ENCODE data around the gene DEGS2.

Gene DEGS2

GRCh38 chr14:100148837-100149731, 10.4 kb downstream of the DEGS2 start:
- DNase-seq (ENCODE audit: low read depth) = no peak

GRCh38 chr14:100147691-100148464, 11.6 kb downstream of the DEGS2 start:
- no peak for DNase-seq (ENCODE audit: low read depth)

DNA sequence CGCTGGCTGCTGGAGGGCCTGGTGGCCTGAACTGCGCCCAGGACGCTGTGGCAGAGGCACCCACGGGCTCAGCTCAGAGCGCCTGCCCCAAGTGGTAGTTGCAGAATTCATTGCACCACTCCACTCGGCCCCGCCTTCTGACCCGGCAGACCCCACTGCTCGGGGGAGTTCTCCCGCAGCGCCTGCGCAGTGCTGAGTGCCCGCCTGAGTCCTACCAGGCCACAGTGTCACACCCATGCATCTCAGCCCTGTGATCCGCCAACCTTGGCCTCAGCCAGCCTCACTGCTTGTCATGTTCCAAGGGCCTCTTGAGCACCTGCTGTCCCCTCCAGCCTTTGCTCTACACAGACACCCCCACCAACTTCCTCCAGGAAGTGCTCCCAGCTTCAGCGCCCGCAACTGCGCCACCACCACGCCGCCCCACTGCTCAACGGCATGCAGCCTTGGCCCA, 12.2 kb downstream of the DEGS2 start:
- DNase-seq (ENCODE audit: low read depth) = peak; percentile 46

- DNase-seq (ENCODE audit: low read depth) = no peak
Observed at GRCh38 chr14:100146531-100147091, 12.8 kb downstream of the DEGS2 start.

- DNase-seq (ENCODE audit: low read depth) = no peak
Observed at GRCh38 chr14:100145682-100146464, 13.6 kb downstream of the DEGS2 start.

DNA sequence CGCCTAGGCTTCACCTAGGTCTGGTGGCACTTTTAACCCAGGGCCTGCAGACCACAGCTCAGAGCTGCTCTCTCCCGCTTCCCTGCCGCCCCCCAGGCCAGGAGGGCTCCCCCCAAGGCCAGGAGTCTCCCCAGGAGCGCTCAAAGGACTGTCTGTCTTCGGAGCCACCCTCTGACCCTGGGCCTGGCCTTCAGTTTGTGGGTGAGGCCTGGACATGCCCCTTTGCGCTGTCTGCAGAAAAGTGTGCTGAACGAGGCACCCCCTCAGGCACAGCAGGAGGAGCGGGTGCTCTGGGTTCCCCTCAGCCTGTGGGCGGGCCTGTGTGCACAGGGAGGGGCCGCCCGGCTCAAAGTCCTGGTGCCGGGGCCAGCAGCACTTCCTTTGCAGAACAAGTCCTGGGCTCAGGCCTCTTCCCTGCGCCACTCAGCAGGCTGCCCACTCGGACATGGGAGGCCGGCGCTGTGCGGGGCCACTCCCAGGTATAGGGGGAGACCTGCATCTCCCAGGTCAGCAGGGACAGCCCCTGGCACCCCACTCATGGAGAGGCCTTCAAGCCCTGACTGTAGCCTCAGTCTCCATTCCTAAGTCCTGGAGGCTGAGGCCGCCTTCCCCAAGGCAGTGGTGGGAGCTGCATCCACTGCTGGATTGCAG, 14.3 kb downstream of the DEGS2 start:
- DNase-seq (ENCODE audit: low read depth) = no peak

DNA sequence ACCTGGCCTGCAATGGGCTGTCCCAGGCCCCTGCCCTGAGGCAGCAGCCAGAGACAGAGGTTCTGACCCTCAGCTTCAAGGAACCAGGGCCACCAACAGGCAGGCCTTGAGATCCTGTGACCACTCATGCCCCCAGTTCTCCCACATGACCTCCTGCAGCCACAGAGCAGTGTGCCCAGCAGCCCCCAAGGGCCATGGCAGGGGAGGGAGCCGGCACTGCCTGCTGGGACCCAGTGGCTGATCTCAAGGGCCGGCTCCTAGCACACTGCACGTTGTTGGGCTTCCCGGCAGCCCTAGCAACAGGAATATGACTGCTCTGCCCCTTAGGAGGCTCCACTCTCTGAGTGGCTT, 14.8 kb downstream of the DEGS2 start:
- no peak for DNase-seq (ENCODE audit: low read depth)

DNA sequence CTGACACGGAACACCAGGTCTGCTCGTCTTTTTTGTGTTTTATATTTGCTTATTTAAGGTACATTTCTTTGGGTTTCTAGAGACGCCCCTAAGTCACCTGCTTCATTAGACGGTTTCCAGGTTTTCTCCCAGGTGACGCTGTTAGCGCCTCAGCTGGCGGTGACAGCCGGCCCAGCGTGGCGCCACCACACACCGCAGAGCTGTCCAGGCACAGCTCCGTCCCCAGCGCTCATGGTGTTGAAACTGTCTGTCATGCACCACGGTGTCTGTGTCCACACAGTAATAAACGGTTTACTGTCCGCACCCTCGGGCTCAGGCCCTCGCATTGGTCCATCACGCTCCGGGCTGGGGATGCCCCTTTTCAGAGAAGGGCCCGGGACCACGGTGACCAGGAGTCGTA, 15.5 kb downstream of the DEGS2 start:
- no peak for DNase-seq (ENCODE audit: low read depth)

DNA sequence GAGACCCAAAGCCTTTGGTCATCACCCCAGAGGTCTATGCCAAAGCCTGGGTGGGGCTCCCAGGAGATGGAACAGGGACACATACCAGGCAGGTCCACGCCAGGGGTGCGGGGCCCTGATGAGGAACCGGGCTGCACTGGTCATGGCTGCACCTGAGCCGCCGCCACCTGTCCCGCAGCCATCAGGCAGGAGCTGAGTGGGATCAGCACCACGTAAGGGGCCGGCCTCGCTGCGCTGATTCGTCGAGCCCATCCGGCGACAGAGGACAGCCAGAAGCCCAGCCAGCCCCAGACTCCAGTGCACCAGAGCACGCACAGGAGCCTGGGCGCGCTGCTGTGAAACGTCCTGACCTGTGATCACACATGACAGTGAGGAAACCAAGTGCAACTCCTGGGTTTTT, 15.9 kb downstream of the DEGS2 start:
- DNase-seq (ENCODE audit: low read depth) = no peak

DNA sequence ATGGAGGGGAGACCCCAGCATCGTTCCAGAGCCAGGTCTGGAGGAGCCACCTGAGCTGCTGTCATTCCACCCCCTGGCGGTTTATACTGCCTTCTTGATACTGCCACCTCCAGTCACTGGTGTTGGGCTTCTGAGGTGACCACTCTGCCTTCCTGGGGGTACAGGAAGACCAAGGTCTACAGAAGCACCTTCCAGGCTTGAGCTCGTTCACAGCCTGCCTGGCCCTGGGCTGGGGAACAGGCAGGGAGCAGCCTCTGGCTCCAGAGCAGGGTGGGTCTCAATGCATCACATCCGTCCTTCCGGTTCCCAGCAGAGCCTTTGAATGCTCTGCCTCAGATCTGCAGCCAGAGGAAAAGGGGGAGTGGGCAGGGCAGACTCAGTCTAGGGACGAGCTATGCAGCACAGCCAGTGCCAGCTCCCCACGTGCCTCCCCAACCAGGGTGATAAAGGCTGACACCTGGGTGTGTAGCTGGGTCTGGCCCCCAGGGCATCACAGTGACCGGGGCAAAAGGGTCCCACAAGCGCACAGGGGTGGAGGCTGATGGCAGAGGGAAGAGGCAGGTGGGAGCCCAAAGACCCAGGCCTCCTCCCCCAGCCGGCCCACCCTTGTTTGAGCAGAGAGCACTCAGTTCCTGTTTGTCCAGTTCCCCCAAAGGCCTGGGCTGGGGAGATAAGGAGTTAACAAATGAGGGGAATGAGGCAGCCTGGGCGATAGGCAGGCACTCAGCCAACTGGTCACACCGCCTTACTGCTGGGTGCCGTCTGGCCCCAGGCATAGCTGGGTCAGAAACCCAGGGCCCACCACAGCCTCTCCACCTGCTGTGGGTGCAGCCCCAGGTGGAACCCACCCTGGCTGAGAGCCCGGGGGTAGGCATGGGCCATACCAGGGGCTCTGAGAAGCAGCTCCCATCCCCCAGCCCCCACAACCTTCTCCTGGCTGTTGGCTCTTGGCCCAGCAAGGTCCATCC, 17.1 kb downstream of the DEGS2 start:
- no peak for DNase-seq (ENCODE audit: low read depth)

DNA sequence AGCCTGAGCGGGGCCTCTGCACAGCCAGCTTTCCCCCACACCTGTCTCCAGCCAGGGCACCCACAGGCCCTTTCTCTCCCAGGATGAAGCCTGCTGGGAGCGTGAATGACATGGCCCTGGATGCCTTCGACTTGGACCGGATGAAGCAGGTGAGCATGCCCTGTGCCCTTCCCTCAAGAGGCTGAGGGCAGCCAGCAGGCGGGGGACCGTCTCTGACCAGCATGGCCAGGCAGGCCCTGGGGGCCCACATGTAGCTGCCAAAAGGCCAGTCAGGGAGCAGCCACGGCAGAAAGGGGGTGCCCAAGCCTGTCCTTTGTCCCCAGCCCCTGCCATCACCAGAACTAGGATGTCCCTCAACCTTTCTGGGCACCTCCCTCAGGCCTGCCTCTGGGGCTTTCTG, 18.3 kb downstream of the DEGS2 start:
- no peak for DNase-seq (ENCODE audit: low read depth)

- no peak for DNase-seq (ENCODE audit: low read depth)
Observed at GRCh38 chr14:100140452-100141078, 18.9 kb downstream of the DEGS2 start.

DNA sequence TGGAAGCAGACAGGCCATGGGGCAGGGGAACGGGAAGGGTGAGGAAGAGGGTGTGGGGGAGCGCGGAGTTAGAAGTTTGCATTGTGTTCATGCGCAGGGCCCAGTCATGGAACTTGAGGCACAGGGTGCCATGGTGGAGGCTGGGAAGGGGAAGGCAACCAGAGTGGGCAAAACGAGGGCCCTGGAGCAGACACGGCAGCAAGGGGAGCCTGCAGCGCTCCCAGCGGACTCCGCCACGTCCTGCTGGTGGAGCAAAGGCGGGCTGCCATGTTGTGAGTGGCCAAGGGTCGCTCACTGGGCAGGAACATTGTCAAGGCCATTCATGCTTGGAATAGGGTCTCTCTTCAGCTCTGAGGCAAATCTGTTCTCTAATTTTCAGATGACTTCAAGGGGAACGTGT, 20.5 kb downstream of the DEGS2 start:
- DNase-seq (ENCODE audit: low read depth) = no peak

GRCh38 chr14:100138082-100138787, 21.2 kb downstream of the DEGS2 start:
- no peak for DNase-seq (ENCODE audit: low read depth)

- no peak for DNase-seq (ENCODE audit: low read depth)
Observed at GRCh38 chr14:100137173-100137572, 22.3 kb downstream of the DEGS2 start.

DNA sequence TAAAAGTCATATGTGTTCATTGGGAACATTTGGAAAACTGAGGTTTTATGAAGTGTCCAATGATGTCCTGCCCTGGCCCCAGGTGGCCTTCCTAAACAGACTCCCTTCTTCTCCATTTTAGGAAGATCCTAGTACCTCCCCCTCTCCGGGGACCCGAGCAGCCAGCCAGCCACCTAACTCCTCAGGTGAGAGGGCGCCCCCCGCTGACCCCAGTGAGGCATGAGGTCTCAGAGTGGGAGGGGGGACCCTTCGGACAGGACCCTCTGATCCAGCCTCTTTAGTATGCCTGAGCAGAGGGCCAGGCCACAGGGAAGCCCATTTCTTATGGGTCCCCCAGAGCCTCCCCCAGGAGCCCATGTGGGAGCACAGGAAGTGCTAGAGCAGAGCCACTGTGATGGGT, 23.7 kb downstream of the DEGS2 start:
- no peak for DNase-seq (ENCODE audit: low read depth)

- DNase-seq (ENCODE audit: low read depth) = no peak
Observed at GRCh38 chr14:100135073-100135472, 24.4 kb downstream of the DEGS2 start.

- DNase-seq (ENCODE audit: low read depth) = no peak
Observed at GRCh38 chr14:100134586-100134985, 24.9 kb downstream of the DEGS2 start.

DNA sequence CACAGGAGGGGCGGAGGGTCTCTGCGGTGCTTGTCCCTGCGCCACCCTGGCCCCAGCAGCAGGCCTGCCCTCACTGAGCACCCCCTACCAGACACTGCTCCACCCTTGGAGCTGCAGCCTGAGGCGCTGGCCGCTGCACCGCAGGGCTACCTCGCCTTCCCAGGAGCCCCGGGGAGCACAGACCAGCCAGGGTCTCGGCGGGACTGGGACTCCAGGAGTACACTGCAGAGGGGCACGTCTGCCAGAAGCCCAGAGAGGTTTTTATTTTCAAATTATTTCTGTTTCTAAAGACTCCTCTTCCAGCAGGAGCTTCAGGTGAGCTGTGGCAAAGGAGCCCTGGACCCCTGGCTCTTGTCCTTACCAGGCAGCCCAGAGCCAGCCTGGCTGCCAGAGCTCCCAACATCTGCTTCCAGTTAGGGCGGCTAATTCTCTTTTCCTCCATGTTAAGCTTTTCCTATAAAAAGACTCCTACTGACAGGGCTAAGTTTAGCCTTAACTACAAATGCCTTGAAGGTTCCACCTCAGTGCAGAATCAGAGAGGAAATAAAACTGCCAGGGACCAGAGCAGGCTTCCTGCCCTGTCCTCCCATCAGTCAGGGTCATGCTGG, 26.4 kb downstream of the DEGS2 start:
- no peak for DNase-seq (ENCODE audit: low read depth)

Measured in T follicular helper cell (primary cell).